ENCODE measurements around the gene GPR137B.
"Not testable (repeated sequence)": the region's sequence is repeated elsewhere in the genome, so short reads cannot be mapped to it uniquely, and the experiment has no call there.

Gene GPR137B

DNA sequence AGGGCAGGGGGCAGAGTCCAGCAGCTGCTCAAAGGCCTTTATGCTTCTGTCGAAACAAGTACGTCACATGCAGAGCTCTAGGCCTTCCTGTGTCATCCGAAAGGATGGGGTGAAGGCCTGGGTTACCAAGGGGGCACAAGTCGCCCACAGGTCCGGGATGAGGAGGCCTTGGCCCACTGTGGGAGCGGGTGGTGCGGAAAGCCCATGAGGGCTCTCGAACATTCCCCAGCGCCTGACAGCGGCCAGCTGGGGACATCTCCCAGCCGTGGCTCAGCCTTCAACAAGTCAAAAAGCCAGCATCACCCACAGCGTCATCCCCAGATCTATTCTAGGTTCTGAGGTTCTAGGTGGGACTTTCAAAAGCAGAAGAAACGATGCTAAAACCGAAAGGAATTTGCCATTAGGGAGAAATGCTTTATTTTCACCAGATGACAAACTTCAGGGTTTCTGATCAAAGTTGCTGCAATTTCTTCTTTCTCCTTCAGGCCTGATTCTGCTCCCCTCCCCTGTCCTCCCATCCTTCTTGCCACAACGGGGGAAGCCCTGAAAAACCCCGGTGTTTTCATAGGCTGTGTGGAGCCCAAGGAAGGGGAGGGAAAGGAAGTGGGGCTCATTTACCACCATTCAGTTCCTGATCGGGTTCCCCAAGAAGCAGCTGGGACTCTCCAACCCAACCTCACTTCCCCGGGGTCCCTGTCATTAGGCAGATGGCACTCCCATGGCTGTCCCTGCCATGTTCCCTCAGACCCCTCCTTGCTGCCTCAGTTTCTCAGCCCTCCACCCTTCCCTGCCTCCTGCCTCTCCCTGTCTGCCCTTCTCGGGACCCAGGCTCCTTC, 17.6 kb downstream of the GPR137B start:
- Histone ChIP-seq H3F3A (ENCODE audit: insufficient read depth) (no peaks in the 10 kb centered on the region), H3K9ac (ENCODE audit: low read length) (no peak overlapping the region), H2AFZ (ENCODE audit: low read depth, low read length, severe bottlenecking) (no peak overlapping the region), H3K9me2 (replicated peaks; ENCODE audit: insufficient read depth, low read length) (no peaks in the 10 kb centered on the region), H3K27me3 (ENCODE audit: low read length) (no peaks in the 10 kb centered on the region), H3K9me3 (ENCODE audit: insufficient read depth, low read length) (peaks cover 4% of the 10 kb centered on the region; the same call in 1 of the 2 replicates), H3K79me2 (ENCODE audit: insufficient read depth, low read length) (no peaks in the 10 kb centered on the region; the same call in 1 of the 2 replicates), H3K4me3 (ENCODE audit: insufficient read depth, low read length, poor library complexity, severe bottlenecking) (no peak overlapping the region), H3K36me3 (ENCODE audit: low read length) (no peaks in the 10 kb centered on the region), H4K20me1 (ENCODE audit: low read depth, low read length) (no peaks in the 10 kb centered on the region), H3K4me2 (ENCODE audit: low read depth, low read length, poor library complexity, severe bottlenecking) (no peak overlapping the region), H3K27ac (ENCODE audit: low read depth, low read length) (no peak overlapping the region)
- TF ChIP-seq, protein P1, sequence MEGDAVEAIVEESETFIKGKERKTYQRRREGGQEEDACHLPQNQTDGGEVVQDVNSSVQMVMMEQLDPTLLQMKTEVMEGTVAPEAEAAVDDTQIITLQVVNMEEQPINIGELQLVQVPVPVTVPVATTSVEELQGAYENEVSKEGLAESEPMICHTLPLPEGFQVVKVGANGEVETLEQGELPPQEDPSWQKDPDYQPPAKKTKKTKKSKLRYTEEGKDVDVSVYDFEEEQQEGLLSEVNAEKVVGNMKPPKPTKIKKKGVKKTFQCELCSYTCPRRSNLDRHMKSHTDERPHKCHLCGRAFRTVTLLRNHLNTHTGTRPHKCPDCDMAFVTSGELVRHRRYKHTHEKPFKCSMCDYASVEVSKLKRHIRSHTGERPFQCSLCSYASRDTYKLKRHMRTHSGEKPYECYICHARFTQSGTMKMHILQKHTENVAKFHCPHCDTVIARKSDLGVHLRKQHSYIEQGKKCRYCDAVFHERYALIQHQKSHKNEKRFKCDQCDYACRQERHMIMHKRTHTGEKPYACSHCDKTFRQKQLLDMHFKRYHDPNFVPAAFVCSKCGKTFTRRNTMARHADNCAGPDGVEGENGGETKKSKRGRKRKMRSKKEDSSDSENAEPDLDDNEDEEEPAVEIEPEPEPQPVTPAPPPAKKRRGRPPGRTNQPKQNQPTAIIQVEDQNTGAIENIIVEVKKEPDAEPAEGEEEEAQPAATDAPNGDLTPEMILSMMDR (IDR thresholded peaks at IDR 0.05; ENCODE audit: insufficient read depth, low read length, poor library complexity, severe bottlenecking), result no peak
- no peak for TF ChIP-seq EZH2phosphoT487 (conservative IDR thresholded peaks at IDR 0.05; ENCODE audit: low read length)

DNA sequence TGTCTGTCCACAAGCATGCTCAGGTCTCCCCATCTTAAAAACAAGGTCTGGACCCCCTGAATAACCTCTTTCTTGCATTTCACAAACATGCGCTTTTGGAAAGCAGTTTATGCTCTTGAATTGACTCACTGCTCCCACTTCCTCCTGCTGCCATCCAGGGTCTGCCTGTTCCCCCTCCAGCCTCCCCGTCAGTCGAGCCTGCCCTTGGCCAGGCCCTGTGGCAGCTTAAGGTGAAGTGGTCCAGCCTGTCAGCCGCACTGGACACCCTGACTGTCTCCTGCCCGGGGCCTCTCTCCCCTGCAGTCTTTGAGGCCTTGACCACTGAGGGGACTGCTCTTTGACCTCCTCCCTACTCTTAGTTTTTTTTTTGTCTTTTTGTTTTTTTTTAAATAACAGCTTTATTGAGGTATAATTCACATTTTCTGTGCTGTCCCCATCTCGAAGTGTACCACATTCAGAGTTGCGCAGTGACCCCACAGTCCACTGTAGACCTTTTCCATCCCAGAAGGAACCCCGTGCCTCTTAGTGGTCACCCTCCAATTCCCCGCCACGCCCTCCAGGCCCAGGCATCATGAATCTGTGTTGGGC, 18.3 kb downstream of the GPR137B start:
- Histone ChIP-seq H3K4me3 (ENCODE audit: insufficient read depth, low read length, poor library complexity, severe bottlenecking) (no peak overlapping the region), H3K9me2 (replicated peaks; ENCODE audit: insufficient read depth, low read length) (no peaks in the 10 kb centered on the region), H4K20me1 (ENCODE audit: low read depth, low read length) (no peaks in the 10 kb centered on the region), H3K27me3 (ENCODE audit: low read length) (no peaks in the 10 kb centered on the region), H3K27ac (ENCODE audit: low read depth, low read length) (no peak overlapping the region), H3K4me2 (ENCODE audit: low read depth, low read length, poor library complexity, severe bottlenecking) (no peak overlapping the region), H2AFZ (ENCODE audit: low read depth, low read length, severe bottlenecking) (no peak overlapping the region), H3K79me2 (ENCODE audit: insufficient read depth, low read length) (no peaks in the 10 kb centered on the region; the same call in 1 of the 2 replicates), H3K9me3 (ENCODE audit: insufficient read depth, low read length) (peaks cover 4% of the 10 kb centered on the region; the same call in 1 of the 2 replicates), H3F3A (ENCODE audit: insufficient read depth) (no peaks in the 10 kb centered on the region), H3K9ac (ENCODE audit: low read length) (no peak overlapping the region), H3K36me3 (ENCODE audit: low read length) (no peaks in the 10 kb centered on the region)
- TF ChIP-seq, protein P1 (IDR thresholded peaks at IDR 0.05; ENCODE audit: insufficient read depth, low read length, poor library complexity, severe bottlenecking), result no peak
- no peak for TF ChIP-seq EZH2phosphoT487 (conservative IDR thresholded peaks at IDR 0.05; ENCODE audit: low read length)

DNA sequence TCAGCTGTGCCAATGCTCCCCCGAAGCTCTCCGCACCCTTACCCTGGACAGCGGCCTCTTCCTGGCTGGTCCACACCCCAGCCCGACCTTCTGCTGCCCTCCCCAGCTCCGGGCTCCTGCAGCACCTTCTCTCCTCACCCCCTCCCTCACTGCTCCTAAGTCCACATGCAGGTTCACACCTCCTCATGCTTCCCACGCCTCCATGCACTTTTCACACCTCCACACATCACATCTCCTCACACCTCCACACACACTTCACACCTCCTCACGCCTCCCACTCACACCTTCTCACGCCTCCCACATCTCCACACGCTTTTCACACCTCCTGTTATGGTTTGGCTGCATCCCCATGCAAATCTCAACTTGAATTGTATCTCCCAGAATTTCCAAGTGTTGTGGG, 18.9 kb downstream of the GPR137B start:
- Histone ChIP-seq H3K27ac (ENCODE audit: low read depth, low read length) (no peak overlapping the region), H3K9me3 (ENCODE audit: insufficient read depth, low read length) (peaks cover 4% of the 10 kb centered on the region; the same call in 1 of the 2 replicates), H3K9ac (ENCODE audit: low read length) (no peak overlapping the region), H4K20me1 (ENCODE audit: low read depth, low read length) (no peaks in the 10 kb centered on the region), H3K9me2 (replicated peaks; ENCODE audit: insufficient read depth, low read length) (no peaks in the 10 kb centered on the region), H3K4me3 (ENCODE audit: insufficient read depth, low read length, poor library complexity, severe bottlenecking) (no peak overlapping the region), H3K79me2 (ENCODE audit: insufficient read depth, low read length) (no peaks in the 10 kb centered on the region; the same call in 1 of the 2 replicates), H3K27me3 (ENCODE audit: low read length) (no peaks in the 10 kb centered on the region), H3K4me2 (ENCODE audit: low read depth, low read length, poor library complexity, severe bottlenecking) (no peak overlapping the region), H3F3A (ENCODE audit: insufficient read depth) (no peaks in the 10 kb centered on the region), H2AFZ (ENCODE audit: low read depth, low read length, severe bottlenecking) (no peak overlapping the region), H3K36me3 (ENCODE audit: low read length) (no peaks in the 10 kb centered on the region)
- TF ChIP-seq, protein P1 (IDR thresholded peaks at IDR 0.05; ENCODE audit: insufficient read depth, low read length, poor library complexity, severe bottlenecking), result no peak
- TF ChIP-seq EZH2phosphoT487 (conservative IDR thresholded peaks at IDR 0.05; ENCODE audit: low read length), result no peak

DNA sequence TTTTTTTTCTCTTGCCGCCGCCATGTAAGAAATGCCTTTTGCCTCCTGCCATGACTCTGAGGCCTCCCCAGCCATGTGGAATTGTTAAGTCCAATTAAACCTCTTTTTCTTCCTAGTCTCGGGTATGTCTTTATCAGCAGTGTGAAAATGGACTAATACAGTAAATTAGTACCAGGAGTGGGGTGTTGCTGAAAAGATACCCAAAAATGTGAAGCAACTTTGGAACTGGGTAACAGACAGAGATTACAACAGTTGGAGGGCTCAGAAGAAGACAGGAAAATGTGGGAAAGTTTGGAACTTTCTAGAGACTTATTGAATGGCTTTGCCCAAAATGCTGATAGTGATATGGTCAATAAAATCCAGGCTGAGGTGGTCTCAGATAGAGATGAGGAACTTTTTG, 19.4 kb downstream of the GPR137B start:
- H2AFZ ChIP-seq (ENCODE audit: low read depth, low read length, severe bottlenecking); H3K27me3 ChIP-seq (ENCODE audit: low read length); H3K4me2 ChIP-seq (ENCODE audit: low read depth, low read length, poor library complexity, severe bottlenecking); H3K27ac ChIP-seq (ENCODE audit: low read depth, low read length); H3F3A ChIP-seq (ENCODE audit: insufficient read depth); H3K9me3 ChIP-seq (ENCODE audit: insufficient read depth, low read length); H3K79me2 ChIP-seq (ENCODE audit: insufficient read depth, low read length); H4K20me1 ChIP-seq (ENCODE audit: low read depth, low read length); H3K4me3 ChIP-seq (ENCODE audit: insufficient read depth, low read length, poor library complexity, severe bottlenecking); H3K9ac ChIP-seq (ENCODE audit: low read length); H3K36me3 ChIP-seq (ENCODE audit: low read length); H3K9me2 ChIP-seq (replicated peaks; ENCODE audit: insufficient read depth, low read length): not testable (repeated sequence)

Data from SU-DHL-6 (cell line).